NT2/D1 (cell line): ENCODE data around the gene DOCK3.

Experiments
- SUZ12 ChIP-seq: IDR thresholded peaks from 2 replicates; pipeline ENCODE4 v1.6.1; 2011; ENCODE audit not compliant: insufficient read length, insufficient read depth; ENCODE audit errors: extremely low read depth
- YY1 ChIP-seq: IDR thresholded peaks from 2 replicates; pipeline ENCODE4 v1.6.1; 2011; ENCODE audit not compliant: insufficient read length, insufficient read depth
- ZNF274 ChIP-seq: IDR thresholded peaks from 2 replicates; pipeline ENCODE4 v1.6.1; 2011; ENCODE audit warnings: mild to moderate bottlenecking, low read depth, low read length

DNA sequence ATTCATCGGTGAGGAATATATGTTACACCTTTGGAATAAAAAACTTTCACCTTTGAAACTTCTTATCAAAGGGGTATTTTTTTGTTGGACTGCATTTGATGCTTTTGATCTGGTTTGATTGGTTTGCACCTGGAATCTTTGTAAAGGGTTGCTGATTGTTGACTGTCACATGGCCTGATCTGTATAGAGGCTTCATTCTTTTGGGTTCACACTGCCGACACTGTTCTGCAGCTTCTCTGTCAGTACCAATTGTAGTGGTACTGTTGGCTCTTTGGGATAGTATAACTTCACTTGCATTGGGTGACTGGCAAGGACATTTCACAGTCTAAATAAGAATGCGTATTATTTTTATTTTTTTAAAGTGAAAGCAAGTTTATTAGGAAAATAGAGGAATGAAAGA is 155.7 kb downstream of the DOCK3 start:
- TF ChIP-seq ZNF274 = no peak
- TF ChIP-seq YY1 = no peak
- no peak for TF ChIP-seq SUZ12
